ENCODE results near the gene LPP. TPM values are rescaled to one million over a fixed set of nuclear protein-coding genes. Genes with fewer than 3 reads are reported as not detected.

LPP gene
- total and polyA plus RNA-seq, 2 of the 4 experiments (the other 2 are of a cell fraction): 16.0 to 130 TPM

DNA sequence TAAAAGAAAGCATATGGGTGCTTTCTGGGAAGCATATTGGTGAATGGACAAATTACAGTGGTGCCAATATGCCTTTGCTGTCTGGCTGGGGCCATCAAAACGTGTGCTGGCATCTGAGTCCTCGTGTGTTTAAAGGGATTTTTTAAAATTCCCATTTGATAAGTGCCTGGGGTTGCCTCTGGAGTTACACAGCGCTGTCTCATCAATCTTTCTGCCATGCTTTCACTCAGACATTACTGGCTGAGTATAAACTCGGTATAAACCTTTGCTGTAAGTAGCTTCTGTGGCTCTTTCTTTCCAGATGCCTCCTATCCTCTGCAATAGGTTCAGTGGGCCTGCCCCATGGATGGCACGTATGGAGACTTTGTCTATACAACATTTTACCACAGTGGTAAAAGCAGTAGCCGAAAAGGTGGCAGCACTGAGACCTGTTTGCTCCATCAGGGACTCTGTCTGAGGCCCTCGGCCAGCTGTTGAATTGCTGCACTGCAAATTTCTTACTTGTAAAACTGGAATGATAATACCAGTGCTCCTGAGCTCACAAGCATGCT is 195.5 kb downstream of the LPP start:
- TF ChIP-seq, protein P1, sequence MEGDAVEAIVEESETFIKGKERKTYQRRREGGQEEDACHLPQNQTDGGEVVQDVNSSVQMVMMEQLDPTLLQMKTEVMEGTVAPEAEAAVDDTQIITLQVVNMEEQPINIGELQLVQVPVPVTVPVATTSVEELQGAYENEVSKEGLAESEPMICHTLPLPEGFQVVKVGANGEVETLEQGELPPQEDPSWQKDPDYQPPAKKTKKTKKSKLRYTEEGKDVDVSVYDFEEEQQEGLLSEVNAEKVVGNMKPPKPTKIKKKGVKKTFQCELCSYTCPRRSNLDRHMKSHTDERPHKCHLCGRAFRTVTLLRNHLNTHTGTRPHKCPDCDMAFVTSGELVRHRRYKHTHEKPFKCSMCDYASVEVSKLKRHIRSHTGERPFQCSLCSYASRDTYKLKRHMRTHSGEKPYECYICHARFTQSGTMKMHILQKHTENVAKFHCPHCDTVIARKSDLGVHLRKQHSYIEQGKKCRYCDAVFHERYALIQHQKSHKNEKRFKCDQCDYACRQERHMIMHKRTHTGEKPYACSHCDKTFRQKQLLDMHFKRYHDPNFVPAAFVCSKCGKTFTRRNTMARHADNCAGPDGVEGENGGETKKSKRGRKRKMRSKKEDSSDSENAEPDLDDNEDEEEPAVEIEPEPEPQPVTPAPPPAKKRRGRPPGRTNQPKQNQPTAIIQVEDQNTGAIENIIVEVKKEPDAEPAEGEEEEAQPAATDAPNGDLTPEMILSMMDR (conservative IDR thresholded peaks at IDR 0.05; ENCODE audit: low read depth, low read length): no peak
- TF ChIP-seq MAZ (IDR thresholded peaks at IDR 0.05; ENCODE audit: borderline replicate concordance, low read depth, low read length) (no peak), RFX5 (IDR thresholded peaks at IDR 0.05; ENCODE audit: low read depth, low read length) (no peak), POLR2A (IDR thresholded peaks at IDR 0.05; ENCODE audit: low read depth, low read length) (no peak), MAFK (IDR thresholded peaks at IDR 0.05; ENCODE audit: low read depth, low read length) (no peak), FOS (IDR thresholded peaks at IDR 0.05; ENCODE audit: low read depth, low read length) (no peak), SMC3 (IDR thresholded peaks at IDR 0.05; ENCODE audit: low read depth, low read length) (no peak), CEBPB (IDR thresholded peaks at IDR 0.05; ENCODE audit: low read depth, low read length) (no peak), RAD21 (IDR thresholded peaks at IDR 0.05; ENCODE audit: low read length) (no peak), BHLHE40 (IDR thresholded peaks at IDR 0.05; ENCODE audit: low read depth, low read length) (no peak), NFE2L2 (IDR thresholded peaks at IDR 0.05; ENCODE audit: low read depth, low read length) (no peak), RCOR1 (IDR thresholded peaks at IDR 0.05; ENCODE audit: insufficient replicate concordance, low read length) (no peak), MXI1 (IDR thresholded peaks at IDR 0.05; ENCODE audit: borderline replicate concordance, low read depth, low read length) (no peak)
- TF ChIP-seq, protein P2, sequence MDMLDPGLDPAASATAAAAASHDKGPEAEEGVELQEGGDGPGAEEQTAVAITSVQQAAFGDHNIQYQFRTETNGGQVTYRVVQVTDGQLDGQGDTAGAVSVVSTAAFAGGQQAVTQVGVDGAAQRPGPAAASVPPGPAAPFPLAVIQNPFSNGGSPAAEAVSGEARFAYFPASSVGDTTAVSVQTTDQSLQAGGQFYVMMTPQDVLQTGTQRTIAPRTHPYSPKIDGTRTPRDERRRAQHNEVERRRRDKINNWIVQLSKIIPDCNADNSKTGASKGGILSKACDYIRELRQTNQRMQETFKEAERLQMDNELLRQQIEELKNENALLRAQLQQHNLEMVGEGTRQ (IDR thresholded peaks at IDR 0.05; ENCODE audit: low read depth, low read length): no peak
- TF ChIP-seq, protein P3, sequence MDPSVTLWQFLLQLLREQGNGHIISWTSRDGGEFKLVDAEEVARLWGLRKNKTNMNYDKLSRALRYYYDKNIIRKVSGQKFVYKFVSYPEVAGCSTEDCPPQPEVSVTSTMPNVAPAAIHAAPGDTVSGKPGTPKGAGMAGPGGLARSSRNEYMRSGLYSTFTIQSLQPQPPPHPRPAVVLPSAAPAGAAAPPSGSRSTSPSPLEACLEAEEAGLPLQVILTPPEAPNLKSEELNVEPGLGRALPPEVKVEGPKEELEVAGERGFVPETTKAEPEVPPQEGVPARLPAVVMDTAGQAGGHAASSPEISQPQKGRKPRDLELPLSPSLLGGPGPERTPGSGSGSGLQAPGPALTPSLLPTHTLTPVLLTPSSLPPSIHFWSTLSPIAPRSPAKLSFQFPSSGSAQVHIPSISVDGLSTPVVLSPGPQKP (IDR thresholded peaks at IDR 0.05; ENCODE audit: borderline replicate concordance, low read depth, low read length): no peak
- H3K4me1 ChIP-seq (ENCODE audit: control insufficient read depth, insufficient read depth, low read length): peaks cover 17% of the 10 kb centered on the region
- no peaks in the 10 kb centered on the region for H3K9me3 ChIP-seq (ENCODE audit: control insufficient read depth, insufficient read depth, low read length)
- H3K27ac ChIP-seq (ENCODE audit: insufficient read depth, low read length): no peak overlapping the region
- no peak overlapping the region for H3K18ac ChIP-seq (ENCODE audit: low read depth, low read length)
- peaks cover 11% of the 10 kb centered on the region for H3K36me3 ChIP-seq (ENCODE audit: control insufficient read depth, insufficient read depth, low read length)
- peaks cover 70% of the 10 kb centered on the region for H4K20me1 ChIP-seq (ENCODE audit: insufficient read depth, low read length)
- ATAC-seq (ENCODE audit: low read depth): no peak
- in situ Hi-C loops (cut with MboI; ENCODE audit: low sequenced_read_pairs): no loop called here
- H2AK5ac ChIP-seq (ENCODE audit: low read depth, low read length): no peak overlapping the region
- H2BK120ac ChIP-seq (ENCODE audit: low read depth, low read length): no peak overlapping the region
- no peak overlapping the region for H3K4me2 ChIP-seq (ENCODE audit: low read depth, low read length)
- dilution Hi-C loops (cut with HindIII; ENCODE audit: low sequenced_read_pairs, unreplicated experiment): no loop called here
- 0 out of 2 replicates have a peak overlapping the region, but pooled peaks have one; percentile 4 for H3K4ac ChIP-seq (ENCODE audit: low read depth, low read length)
- intact Hi-C loops (cut with micrococcal nuclease): loop anchor here (5.0 to 10.0 kb wide), 2 partner anchors 47 to 605 kb away; no protein-coding TSS in a partner anchor
- no peak overlapping the region for H4K5ac ChIP-seq (ENCODE audit: low read depth, low read length)
- H3K56ac ChIP-seq (ENCODE audit: extremely low read depth, insufficient read depth, low read length): no peak overlapping the region
- ChIA-PET CTCF (interaction anchor here (0.6 to 0.8 kb wide), 2 partner anchors 9 to 33 kb away, joined by 3 to 5 read pairs; no protein-coding TSS in a partner anchor), POLR2A (ENCODE audit: unreplicated experiment) (no interaction called here)
- H2BK20ac ChIP-seq (ENCODE audit: low read depth, low read length): no peak overlapping the region
- no TSS peak for BruUV-seq (replicated peaks)
- no peak overlapping the region for H3K4me3 ChIP-seq (ENCODE audit: insufficient read depth, low read depth, low read length)
- no peak overlapping the region for H3K14ac ChIP-seq (replicated peaks; ENCODE audit: low read depth, low read length)
- H4K91ac ChIP-seq (ENCODE audit: insufficient read depth, low read depth, low read length): no peak overlapping the region
- H4K8ac ChIP-seq (ENCODE audit: low read depth in 2 of 2, low read length in 2 of 2): no peak overlapping the region
- no peaks in the 10 kb centered on the region for H3K27me3 ChIP-seq (ENCODE audit: control insufficient read depth, insufficient read depth, low read length)
- no peak overlapping the region for H3K9ac ChIP-seq (ENCODE audit: low read depth, low read length)
- H2BK15ac ChIP-seq (ENCODE audit: low read depth, low read length): no peak overlapping the region
- H2AFZ ChIP-seq (replicated peaks; ENCODE audit: low read length, poor library complexity): no peak overlapping the region
- peaks cover 47 to 85% of the 10 kb centered on the region in 2 experiments for H3K79me1 ChIP-seq (ENCODE audit: low read depth in 1 of 2, low read length in 2 of 2)
- H3K23ac ChIP-seq (ENCODE audit: low read depth, low read length): no peak overlapping the region
- 86% methylated on average over 1 of the region's 7 CpGs; no CpG with 5 or more reads in 1 of the 2 experiments for WGBS, 2 experiments (ENCODE audit: extremely low coverage in 2 of 2, insufficient read length in 1 of 2)
- no peak for DNase-seq
- no peak overlapping the region for H2AK9ac ChIP-seq (replicated peaks; ENCODE audit: low read depth, low read length, poor library complexity)
- H3K9me1 ChIP-seq (ENCODE audit: insufficient read depth, low read length): peaks cover 35% of the 10 kb centered on the region
- no peak overlapping the region for H2BK5ac ChIP-seq (ENCODE audit: low read depth, low read length, poor library complexity, severe bottlenecking)
